OCI-LY7 (cell line): Measurements from ENCODE around the gene STK38L.

Experiments used
- EZH2phosphoT487 ChIP-seq: fragments of 200-600 bp; sonication (generic); IDR thresholded peaks from 2 replicates; pipeline ENCODE4 v1.6.1; 2018; ENCODE audit warnings: low read depth, borderline replicate concordance, mild to moderate bottlenecking, mixed run types, antibody characterized with exemption, low read length, moderate library complexity, mixed read lengths
- TF ChIP-seq, protein P1 (sequence below): fragments of 200-600 bp; sonication (generic); conservative IDR thresholded peaks from 2 replicates; pipeline ENCODE4 v1.5.1; 2014; ENCODE audit warnings: mild to moderate bottlenecking, antibody characterized with exemption, low read length, moderate library complexity, mixed read lengths

GRCh38 chr12:27229367-27229766, 14.7 kb upstream of the STK38L start:
- TF ChIP-seq, protein P1, sequence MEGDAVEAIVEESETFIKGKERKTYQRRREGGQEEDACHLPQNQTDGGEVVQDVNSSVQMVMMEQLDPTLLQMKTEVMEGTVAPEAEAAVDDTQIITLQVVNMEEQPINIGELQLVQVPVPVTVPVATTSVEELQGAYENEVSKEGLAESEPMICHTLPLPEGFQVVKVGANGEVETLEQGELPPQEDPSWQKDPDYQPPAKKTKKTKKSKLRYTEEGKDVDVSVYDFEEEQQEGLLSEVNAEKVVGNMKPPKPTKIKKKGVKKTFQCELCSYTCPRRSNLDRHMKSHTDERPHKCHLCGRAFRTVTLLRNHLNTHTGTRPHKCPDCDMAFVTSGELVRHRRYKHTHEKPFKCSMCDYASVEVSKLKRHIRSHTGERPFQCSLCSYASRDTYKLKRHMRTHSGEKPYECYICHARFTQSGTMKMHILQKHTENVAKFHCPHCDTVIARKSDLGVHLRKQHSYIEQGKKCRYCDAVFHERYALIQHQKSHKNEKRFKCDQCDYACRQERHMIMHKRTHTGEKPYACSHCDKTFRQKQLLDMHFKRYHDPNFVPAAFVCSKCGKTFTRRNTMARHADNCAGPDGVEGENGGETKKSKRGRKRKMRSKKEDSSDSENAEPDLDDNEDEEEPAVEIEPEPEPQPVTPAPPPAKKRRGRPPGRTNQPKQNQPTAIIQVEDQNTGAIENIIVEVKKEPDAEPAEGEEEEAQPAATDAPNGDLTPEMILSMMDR, result no peak
- no peak for TF ChIP-seq EZH2phosphoT487
